NCI-H2171 (cell line): Measurements from ENCODE around the gene RELB.

ENCODE experiments used
- DNase-seq: peaks from one replicate; lab custom pipeline; 2025; lab: John Stamatoyannopoulos, UW

RELB gene

DNA sequence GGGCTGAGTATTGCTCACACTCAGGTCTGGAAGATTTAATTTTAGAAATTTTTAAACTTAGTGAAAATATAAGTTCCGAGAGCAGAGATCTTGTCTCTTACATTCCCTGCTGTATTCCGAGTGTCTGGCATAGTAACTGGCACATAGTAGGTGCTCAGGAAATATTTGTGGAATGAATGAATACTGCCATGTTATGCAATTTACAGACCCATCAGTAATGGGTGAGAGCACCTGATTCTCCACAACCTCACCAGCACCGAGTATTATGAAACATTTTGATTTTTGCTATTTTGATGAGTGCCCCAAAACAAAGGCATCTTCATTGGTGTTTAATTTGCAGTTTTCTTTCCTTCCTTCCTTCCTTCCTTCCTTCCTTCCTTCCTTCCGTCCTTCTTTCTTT is 21.8 kb downstream of the RELB start:
- no peak for DNase-seq

GRCh38 chr19:45025264-45025663 is 24.0 kb downstream of the RELB start:
- no peak for DNase-seq

DNA sequence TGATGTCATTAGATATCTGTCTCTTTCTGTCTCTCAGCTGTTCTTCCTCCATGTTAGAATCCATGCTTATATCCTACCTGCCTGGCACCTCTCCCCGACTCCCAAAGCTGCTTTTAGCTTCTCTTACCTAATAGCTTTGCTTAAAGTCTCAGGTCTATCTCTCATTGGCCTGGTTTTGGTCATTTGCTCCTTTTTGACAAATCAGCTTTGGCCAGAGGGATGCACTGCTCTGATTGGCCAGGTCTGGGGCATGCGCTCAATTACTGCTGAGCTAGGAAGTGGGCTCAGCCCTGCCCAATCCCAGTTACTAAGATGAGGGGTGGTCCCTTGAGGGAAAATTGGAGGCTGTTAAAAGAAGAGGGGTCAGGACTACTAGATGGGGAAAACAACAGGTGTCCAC is 26.1 kb downstream of the RELB start:
- DNase-seq = no peak

GRCh38 chr19:45030825-45031224 is 29.6 kb downstream of the RELB start:
- DNase-seq = no peak

- DNase-seq = no peak
Measured at GRCh38 chr19:45032421-45032820, 31.2 kb downstream of the RELB start.

DNA sequence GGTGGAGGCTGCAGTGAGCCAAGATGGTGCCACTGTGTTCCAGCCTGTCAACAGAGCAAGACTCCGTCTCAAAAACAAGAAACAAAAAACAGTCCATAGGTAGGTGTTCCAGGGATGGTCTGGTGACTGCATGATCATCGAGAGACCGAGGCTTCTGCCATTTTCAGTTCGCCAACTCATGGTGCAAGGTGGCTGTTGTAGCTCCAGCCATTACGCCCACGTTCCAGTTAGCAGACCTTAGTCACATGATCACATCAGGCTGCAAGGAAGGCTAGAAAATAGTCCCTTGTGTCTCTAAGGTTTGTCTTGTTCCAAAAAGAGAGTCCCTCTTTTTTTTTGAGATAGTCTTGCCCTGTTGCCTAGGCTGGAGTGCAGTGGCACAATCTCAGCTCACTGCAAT is 34.5 kb downstream of the RELB start:
- no peak for DNase-seq

DNA sequence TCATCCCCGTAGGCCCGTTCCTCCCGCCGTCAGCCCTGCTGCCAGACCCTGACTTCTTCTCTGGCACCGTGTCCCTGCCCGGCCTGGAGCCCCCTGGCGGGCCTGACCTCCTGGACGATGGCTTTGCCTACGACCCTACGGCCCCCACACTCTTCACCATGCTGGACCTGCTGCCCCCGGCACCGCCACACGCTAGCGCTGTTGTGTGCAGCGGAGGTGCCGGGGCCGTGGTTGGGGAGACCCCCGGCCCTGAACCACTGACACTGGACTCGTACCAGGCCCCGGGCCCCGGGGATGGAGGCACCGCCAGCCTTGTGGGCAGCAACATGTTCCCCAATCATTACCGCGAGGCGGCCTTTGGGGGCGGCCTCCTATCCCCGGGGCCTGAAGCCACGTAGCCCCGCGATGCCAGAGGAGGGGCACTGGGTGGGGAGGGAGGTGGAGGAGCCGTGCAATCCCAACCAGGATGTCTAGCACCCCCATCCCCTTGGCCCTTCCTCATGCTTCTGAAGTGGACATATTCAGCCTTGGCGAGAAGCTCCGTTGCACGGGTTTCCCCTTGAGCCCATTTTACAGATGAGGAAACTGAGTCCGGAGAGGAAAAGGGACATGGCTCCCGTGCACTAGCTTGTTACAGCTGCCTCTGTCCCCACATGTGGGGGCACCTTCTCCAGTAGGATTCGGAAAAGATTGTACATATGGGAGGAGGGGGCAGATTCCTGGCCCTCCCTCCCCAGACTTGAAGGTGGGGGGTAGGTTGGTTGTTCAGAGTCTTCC is 36.3 kb downstream of the RELB start:
- DNase-seq = no peak

GRCh38 chr19:45038931-45039893 is 37.9 kb downstream of the RELB start, which contains the start of gene CLASRP:
Gene CLASRP (plus strand): TSS chr19:45039045. CDS start chr19:45040213, 1,168 bp downstream.
- peak; percentile 91 for DNase-seq

- no peak for DNase-seq
Measured at GRCh38 chr19:45040059-45040771, 39.0 kb downstream of the RELB start.

GRCh38 chr19:45041125-45041524 is 39.9 kb downstream of the RELB start:
- DNase-seq = no peak

DNA sequence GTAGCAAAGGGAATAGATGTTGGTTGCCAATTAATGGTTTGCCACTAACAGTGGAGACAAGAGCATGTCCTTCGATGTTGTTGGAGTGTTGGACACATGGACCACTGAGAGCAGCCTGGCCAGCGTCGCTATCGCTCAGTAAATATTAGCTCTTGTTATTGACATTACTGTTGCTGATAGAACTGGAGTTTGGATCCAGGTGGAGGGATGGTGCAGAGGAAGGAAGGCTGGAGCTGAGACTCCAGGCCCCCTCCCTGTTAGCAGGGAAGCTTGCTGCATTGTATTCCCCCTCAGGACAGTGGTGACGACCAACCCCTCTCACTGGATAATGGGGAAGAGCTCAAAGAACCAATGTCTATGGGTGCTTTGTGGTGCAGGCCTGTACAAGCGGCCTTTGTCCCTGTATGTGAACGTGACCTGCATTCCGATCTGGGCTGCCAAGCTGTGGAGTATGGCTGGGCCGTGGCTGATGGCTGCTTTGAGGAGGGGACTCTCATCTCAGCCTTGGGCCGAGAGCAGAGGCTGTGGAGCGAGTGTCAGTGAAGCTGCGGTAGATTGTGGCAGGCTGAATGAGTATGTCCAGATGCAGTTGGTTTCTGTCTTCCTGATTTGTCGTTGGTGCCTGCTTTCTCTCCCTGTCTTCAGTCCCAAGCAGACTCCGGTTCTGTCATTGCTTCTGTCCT is 44.5 kb downstream of the RELB start:
- no peak for DNase-seq

- no peak for DNase-seq
Measured at GRCh38 chr19:45046355-45046754, 45.1 kb downstream of the RELB start.

DNA sequence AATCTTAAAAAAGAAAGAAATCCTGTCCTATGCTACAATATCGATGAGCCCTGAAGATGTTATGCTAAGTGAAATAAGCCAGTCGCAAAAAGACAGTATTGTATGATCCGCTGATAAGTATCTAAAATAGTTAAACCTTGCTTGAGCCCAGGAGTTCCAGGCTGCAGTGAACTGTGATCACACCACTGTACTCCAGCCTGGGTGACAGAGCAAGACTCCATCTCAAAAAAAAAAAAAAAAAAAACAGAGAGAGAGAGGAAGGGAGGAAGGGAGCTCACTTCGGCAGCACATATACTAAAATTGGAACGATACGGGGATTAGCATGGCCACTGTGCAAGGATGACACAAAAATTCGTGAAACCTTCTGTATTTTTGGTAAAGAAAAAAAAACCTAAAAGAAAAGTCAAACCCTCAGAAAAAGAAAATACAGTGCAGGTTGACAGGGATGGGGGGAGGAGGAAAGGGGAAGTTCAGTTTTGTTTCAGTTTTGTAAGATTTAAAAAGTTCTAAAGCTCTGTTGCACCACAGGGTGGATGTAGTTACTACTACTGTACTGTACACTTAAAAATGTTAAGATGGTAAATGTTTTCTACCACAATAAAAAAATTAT is 46.0 kb downstream of the RELB start:
- DNase-seq = no peak

- DNase-seq = no peak
Measured at GRCh38 chr19:45049073-45049736, 47.9 kb downstream of the RELB start.

GRCh38 chr19:45050036-45050435 is 48.8 kb downstream of the RELB start:
- no peak for DNase-seq

- no peak for DNase-seq
Measured at GRCh38 chr19:45051929-45052579, 50.8 kb downstream of the RELB start.

DNA sequence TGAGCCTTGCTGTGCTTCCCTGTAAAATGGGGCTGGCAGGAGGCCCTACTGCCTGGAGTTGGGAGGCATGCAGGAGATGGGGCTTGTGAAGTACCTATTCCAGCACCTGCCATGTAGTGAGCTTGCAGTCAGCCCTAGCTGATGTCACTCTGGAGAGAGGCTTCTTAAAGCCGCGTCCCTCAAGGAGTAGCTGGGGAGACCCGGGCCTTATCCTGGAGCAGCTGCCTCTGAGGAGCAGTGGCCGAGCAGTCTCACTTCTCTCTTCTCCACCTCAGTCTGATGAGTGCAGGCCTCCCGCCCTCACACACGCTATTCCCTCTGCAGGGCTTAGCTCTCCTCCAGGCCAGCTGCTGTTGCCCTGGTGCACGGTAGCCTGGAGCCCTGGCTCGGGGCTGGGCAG is 55.6 kb downstream of the RELB start:
- no peak for DNase-seq

DNA sequence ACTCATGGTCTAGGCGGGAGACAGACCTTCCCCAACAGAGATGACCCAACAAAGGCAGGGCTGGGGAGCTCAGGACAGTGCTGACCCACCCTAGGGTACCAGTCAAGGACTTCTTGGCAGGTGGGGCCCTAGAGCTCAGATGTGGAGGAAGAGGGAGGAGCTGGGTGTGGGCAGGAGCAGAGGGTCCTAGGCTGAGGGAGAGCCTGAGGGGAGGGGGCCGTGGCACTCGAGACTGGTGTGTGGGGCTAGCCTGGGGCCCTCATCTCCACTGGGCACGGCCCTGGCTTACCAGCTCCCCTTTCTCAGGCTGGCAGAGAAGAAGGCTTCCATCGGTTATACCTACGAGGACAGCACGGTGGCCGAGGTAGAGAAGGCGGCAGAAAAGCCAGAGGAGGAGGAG is 56.2 kb downstream of the RELB start:
- DNase-seq = no peak

DNA sequence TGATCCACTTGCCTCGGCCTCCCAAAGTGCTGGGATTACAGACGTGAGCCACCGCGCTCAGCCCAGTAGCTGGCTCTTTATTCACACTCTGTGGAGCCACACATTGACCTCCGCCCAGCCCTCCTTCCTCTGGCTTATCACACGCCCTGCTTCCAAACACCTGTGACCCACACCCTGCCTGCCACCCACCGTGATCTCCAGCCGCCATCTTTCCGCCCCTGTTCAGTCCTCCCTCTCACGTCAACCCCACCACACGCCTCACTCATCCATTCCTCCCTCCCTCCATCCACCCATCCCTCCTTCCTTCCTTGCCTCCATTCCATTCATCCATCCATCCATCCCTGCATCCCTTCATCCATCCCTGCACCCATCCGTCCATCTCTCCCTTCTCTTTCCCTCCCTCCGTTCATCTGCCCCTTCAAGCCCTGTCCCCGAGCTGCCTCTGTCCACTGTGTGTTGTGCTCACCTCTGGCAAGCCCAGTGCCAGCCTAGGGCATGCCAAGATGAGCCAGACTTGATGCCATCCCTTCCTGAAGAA is 57.4 kb downstream of the RELB start:
- no peak for DNase-seq
